HCT116 (cell line): Measurements from ENCODE around the gene TAF10. TPM values are rescaled to one million over a fixed set of nuclear protein-coding genes. Genes with fewer than 3 reads are reported as not detected.

Experiments
- ATAC-seq: fragments of 200-7000 bp; cut with Tn5 transposase; 2 replicates; pipeline ENCODE4 v1.9.1; 2020; ENCODE audit warnings: mild to moderate bottlenecking, moderate library complexity
- BruUV-seq: library from RNA; stranded (reverse); fragments of 400-500 nt; replicated peaks from 2 replicates; lab custom pipeline; 2021; lab: Mats Ljungman, UMichigan
- CTCF ChIA-PET: fragments of 300-600 bp; sonication (Branson Sonifier 250); formaldehyde crosslinking; loops from one replicate; lab custom pipeline; 2021; ENCODE audit warnings: antibody characterized with exemption; lab: Charles Lee
- POLR2A ChIA-PET: fragments of 300-600, 350-600 bp; sonication (Branson Sonifier 250); formaldehyde crosslinking; loops from one replicate; lab custom pipeline; 2021; ENCODE audit warnings: antibody characterized with exemption; lab: Charles Lee
- RAD21 ChIA-PET, 2 experiments: fragments of 300-600 bp; sonication (Branson Sonifier 250); formaldehyde crosslinking; loops; one replicate each; lab custom pipeline; 2023; ENCODE audit warnings: low total read pairs in 2 of 2; ENCODE audit not compliant: uncharacterized antibody in 2 of 2, unreplicated experiment in 2 of 2, low non-redundant PET in 1 of 2; lab: Charles Lee
- DNase-seq: peaks from one replicate; pipeline ENCODE4 v3.0.0-alpha.2; 2010; ENCODE audit warnings: low read depth, low spot score
- H2AFZ ChIP-seq: fragments of 200-600 bp; shearing (Covaris generic), sonication (generic); 2 replicates; pipeline ENCODE4 v1.6.1; 2017; ENCODE audit warnings: low read depth, mixed run types, mixed read lengths, antibody characterized with exemption, low read length; ENCODE audit not compliant: poor library complexity, severe bottlenecking
- H3K27ac ChIP-seq: 2 replicates; pipeline ENCODE4 v1.5.1; 2012; ENCODE audit warnings: low read depth, low read length
- H3K27me3 ChIP-seq: fragments of 200-600 bp; sonication (generic); 2 replicates; pipeline ENCODE4 v1.6.1; 2016; ENCODE audit warnings: mixed run types, low read length, mixed read lengths; ENCODE audit not compliant: insufficient read depth
- H3K36me3 ChIP-seq, 2 experiments: fragments of 200-500 bp in 1 of 2; fragments of 200-600 bp in 1 of 2; sonication (Bioruptor generic) in 1 of 2; sonication (generic) in 1 of 2; 2 replicates each; pipeline versions ENCODE4 v1.5.1 to v1.6.1; 2014 to 2016; ENCODE audit warnings: low read length in 2 of 2, inconsistent platforms in 1 of 2, mixed read lengths in 1 of 2, mixed run types in 1 of 2; ENCODE audit not compliant: insufficient read depth in 2 of 2, control insufficient read depth in 1 of 2
- H3K4me1 ChIP-seq, 2 experiments: fragments of 200-600 bp in 1 of 2; sonication (generic) in 1 of 2; 2 replicates each; pipeline versions ENCODE4 v1.5.1 to v1.6.1; 2012 to 2017; ENCODE audit warnings: low read length in 2 of 2, inconsistent platforms in 1 of 2, mild to moderate bottlenecking in 1 of 2, mixed read lengths in 1 of 2, mixed run types in 1 of 2, moderate library complexity in 1 of 2; ENCODE audit not compliant: insufficient read depth in 2 of 2, control insufficient read depth in 1 of 2
- H3K4me2 ChIP-seq: fragments of 200-600 bp; sonication (generic); 2 replicates; pipeline ENCODE4 v1.6.1; 2017; ENCODE audit warnings: mixed run types, low read length, mixed read lengths
- H3K4me3 ChIP-seq, 2 experiments: fragments of 200-600 bp in 1 of 2; sonication (generic) in 1 of 2; replicated peaks in 1 of 2; 2 replicates each; pipeline ENCODE4 v1.5.1; 2011 to 2016; ENCODE audit warnings: low read length in 2 of 2, control low read depth in 1 of 2, low read depth in 1 of 2, mild to moderate bottlenecking in 1 of 2, mixed read lengths in 1 of 2, mixed run types in 1 of 2
- H3K79me2 ChIP-seq: fragments of 200-600 bp; sonication (generic); 2 replicates; pipeline ENCODE4 v1.6.1; 2017; ENCODE audit warnings: mild to moderate bottlenecking, mixed run types, low read length, moderate library complexity, mixed read lengths; ENCODE audit not compliant: insufficient read depth
- H3K9ac ChIP-seq: fragments of 200-600 bp; sonication (generic); 2 replicates; pipeline ENCODE4 v1.6.1; 2016; ENCODE audit warnings: low read length, mixed read lengths
- H3K9me2 ChIP-seq: fragments of 200-600 bp; sonication (generic), shearing (Covaris generic); 2 replicates; pipeline ENCODE4 v1.6.1; 2017; ENCODE audit warnings: mixed run types, mild to moderate bottlenecking, moderate library complexity; ENCODE audit not compliant: insufficient read depth
- H3K9me3 ChIP-seq, 2 experiments: fragments of 200-500 bp in 1 of 2; fragments of 200-600 bp in 1 of 2; sonication (Bioruptor generic) in 1 of 2; sonication (generic) in 1 of 2; 2 replicates each; pipeline ENCODE4 v1.6.1; 2014 to 2017; ENCODE audit warnings: low read length in 2 of 2, mixed read lengths in 2 of 2, inconsistent platforms in 1 of 2, low read depth in 1 of 2, mild to moderate bottlenecking in 1 of 2, mixed run types in 1 of 2, moderate library complexity in 1 of 2; ENCODE audit not compliant: control insufficient read depth in 1 of 2, insufficient read depth in 1 of 2
- H4K20me1 ChIP-seq: fragments of 200-600 bp; sonication (generic), shearing (Covaris generic); 2 replicates; pipeline ENCODE4 v1.6.1; 2017; ENCODE audit warnings: mixed run types, mild to moderate bottlenecking, moderate library complexity; ENCODE audit not compliant: insufficient read depth
- ATF3 ChIP-seq: IDR thresholded peaks from 2 replicates; pipeline ENCODE4 v1.6.1; 2012
- CBX3 ChIP-seq: IDR thresholded peaks from 2 replicates; pipeline ENCODE4 v1.6.1; 2012; ENCODE audit warnings: low read depth
- CEBPB ChIP-seq: IDR thresholded peaks from 2 replicates; pipeline ENCODE4 v1.6.1; 2012; ENCODE audit warnings: low read depth
- CTCF ChIP-seq, 3 experiments: fragments of 200-600 bp in 1 of 3; sonication (generic) in 1 of 3; IDR thresholded peaks in 2 of 3; conservative IDR thresholded peaks in 1 of 3; 2 replicates each; pipeline ENCODE4 v1.5.1; 2012 to 2017; ENCODE audit warnings: low read depth in 2 of 3, low read length in 2 of 3, antibody characterized with exemption in 1 of 3, borderline replicate concordance in 1 of 3, control low read depth in 1 of 3, mild to moderate bottlenecking in 1 of 3, mixed read lengths in 1 of 3, mixed run types in 1 of 3, moderate library complexity in 1 of 3; ENCODE audit not compliant: insufficient read depth in 1 of 3
- EGR1 ChIP-seq: IDR thresholded peaks from 2 replicates; pipeline ENCODE4 v1.6.1; 2012; ENCODE audit warnings: low read depth
- ELF1 ChIP-seq: IDR thresholded peaks from 2 replicates; pipeline ENCODE4 v1.6.1; 2012; ENCODE audit warnings: low read depth, borderline replicate concordance
- EZH2 ChIP-seq: fragments of 200-600 bp; sonication (generic); IDR thresholded peaks from 2 replicates; pipeline ENCODE4 v1.6.1; 2017; ENCODE audit warnings: antibody characterized with exemption, mixed run types
- EZH2phosphoT487 ChIP-seq: fragments of 200-600 bp; IDR thresholded peaks from 2 replicates; pipeline ENCODE4 v1.6.1; 2018; ENCODE audit warnings: antibody characterized with exemption, borderline replicate concordance
- POLR2AphosphoS5 ChIP-seq: IDR thresholded peaks from 2 replicates; pipeline ENCODE4 v1.6.1; 2011; ENCODE audit warnings: mild to moderate bottlenecking, low read depth, low read length, moderate library complexity
- RAD21 ChIP-seq: IDR thresholded peaks from 2 replicates; pipeline ENCODE4 v1.6.1; 2012; ENCODE audit warnings: low read depth, mild to moderate bottlenecking
- REST ChIP-seq: IDR thresholded peaks from 2 replicates; pipeline ENCODE4 v1.6.1; 2012; ENCODE audit warnings: low read depth
- SIN3A ChIP-seq: IDR thresholded peaks from 2 replicates; pipeline ENCODE4 v1.6.1; 2012; ENCODE audit warnings: low read depth
- SRF ChIP-seq: IDR thresholded peaks from 2 replicates; pipeline ENCODE4 v1.6.1; 2012; ENCODE audit warnings: low read depth
- TCF7L2 ChIP-seq: IDR thresholded peaks from 2 replicates; pipeline ENCODE4 v1.7.0; 2011; ENCODE audit warnings: borderline replicate concordance, inconsistent platforms; ENCODE audit not compliant: insufficient read depth, insufficient read length; ENCODE audit errors: extremely low read depth
- ZBTB33 ChIP-seq: IDR thresholded peaks from 2 replicates; pipeline ENCODE4 v1.6.1; 2011; ENCODE audit warnings: mild to moderate bottlenecking, low read length, moderate library complexity; ENCODE audit not compliant: insufficient replicate concordance; ENCODE audit errors: extremely low read depth
- ZFX ChIP-seq: fragments of 450-650 bp; IDR thresholded peaks from 2 replicates; pipeline ENCODE4 v1.6.1; 2017
- ZNF274 ChIP-seq: fragments of 200-500 bp; sonication (Bioruptor generic); IDR thresholded peaks from 2 replicates; pipeline ENCODE4 v1.6.1; 2014; ENCODE audit warnings: mild to moderate bottlenecking, low read depth, low read length, inconsistent platforms
- intact Hi-C: fragments of 100-400 bp; cut with micrococcal nuclease; formaldehyde crosslinking; loops from 2 replicates; pipeline ENCODE4 v1.10.0; 2022
- total RNA-seq: library from RNA; stranded (reverse); gene quantifications from one replicate; pipeline ENCODE4 v1.2.1, GENCODE V29; 2021; ENCODE audit not compliant: unreplicated experiment

TAF10 gene
- total RNA-seq, 1 experiment from 2014 or later = 151 TPM

- ChIA-PET RAD21 (no interaction called here), POLR2A (no interaction called here), CTCF (no interaction called here)
- Histone ChIP-seq H3K9me2 (no peaks in the 10 kb centered on the region), H3K4me3 (no peak overlapping the region), H3K27me3 (no peaks in the 10 kb centered on the region), H2AFZ (no peak overlapping the region), H4K20me1 (no peaks in the 10 kb centered on the region), H3K4me2 (no peak overlapping the region), H3K79me2 (peaks cover 11% of the 10 kb centered on the region; the same call in 1 of the 2 replicates), H3K9me3 (no peaks in the 10 kb centered on the region), H3K36me3 (peaks cover 0 to 4% of the 10 kb centered on the region in 2 experiments; a peak in 1 of 4 replicates), H3K9ac (no peak overlapping the region), H3K27ac (no peak overlapping the region), H3K4me1 (peaks cover 5 to 24% of the 10 kb centered on the region in 2 experiments; a peak in 3 of 4 replicates)
- BruUV-seq = no TSS peak
- intact Hi-C loops = no loop called here
- no peak for TF ChIP-seq ATF3
- TF ChIP-seq EGR1 = no peak
- TF ChIP-seq SIN3A = no peak
- TF ChIP-seq RAD21 = no peak
- no peak for TF ChIP-seq ZNF274
- no peak for TF ChIP-seq SRF
- no peak for TF ChIP-seq CBX3
- no peak for TF ChIP-seq ZFX
- TF ChIP-seq ELF1 = no peak
- TF ChIP-seq TCF7L2 = no peak
- TF ChIP-seq CEBPB = no peak
- no peak for TF ChIP-seq REST
- TF ChIP-seq CTCF (IDR thresholded peaks at IDR 0.05 in 2 of 3, conservative IDR thresholded peaks at IDR 0.05 in 1 of 3; ENCODE audit: borderline replicate concordance in 1 of 3, insufficient read depth in 1 of 3, low read depth in 2 of 3, low read length in 2 of 3) = no peak
- no peak for TF ChIP-seq EZH2phosphoT487
- TF ChIP-seq ZBTB33 = no peak
- TF ChIP-seq EZH2 = no peak
- TF ChIP-seq POLR2AphosphoS5 = no peak
- ATAC-seq = no peak
- DNase-seq = no peak
Measured at GRCh38 chr11:6617315-6617781, 5.3 kb upstream of the TAF10 start.
